Rectal smooth muscle tissue (tissue), 1 donor: ENCODE results near the gene VRK3.

Source experiments
- H3K27ac ChIP-seq: one replicate; pipeline ENCODE4 v1.7.0; 2013; ENCODE audit warnings: low read depth, low read length, inconsistent platforms
- H3K27me3 ChIP-seq: one replicate; pipeline ENCODE4 v1.7.0; 2013; ENCODE audit warnings: low read length; ENCODE audit not compliant: control insufficient read depth, insufficient read depth
- H3K36me3 ChIP-seq: one replicate; pipeline ENCODE4 v1.7.0; 2013; ENCODE audit warnings: low read length; ENCODE audit not compliant: control insufficient read depth, insufficient read depth
- H3K4me1 ChIP-seq: one replicate; pipeline ENCODE4 v1.7.0; 2013; ENCODE audit warnings: low read length; ENCODE audit not compliant: control insufficient read depth, insufficient read depth
- H3K4me3 ChIP-seq: one replicate; pipeline ENCODE4 v1.7.0; 2013; ENCODE audit warnings: low read length
- H3K9ac ChIP-seq: one replicate; pipeline ENCODE4 v1.7.0; 2013; ENCODE audit warnings: low read length

The VRK3 gene

GRCh38 chr19:50025794-50026549, 800 bp upstream of the VRK3 start, which contains the start of gene ZNF473:
TSS of gene ZNF473 (plus strand) at chr19:50026005. CDS start at chr19:50031083, 5,078 bp downstream.
- H3K27ac ChIP-seq, result peak within 1 kb of the TSS; percentile 95
- H3K4me1 ChIP-seq, result peaks cover 5% of the 10 kb centered on the region
- peaks cover under 1% of the 10 kb centered on the region for H3K36me3 ChIP-seq
- H3K27me3 ChIP-seq, result no peaks in the 10 kb centered on the region
- H3K4me3 ChIP-seq, result peak within 1 kb of the TSS; percentile 99
- H3K9ac ChIP-seq, result peak within 1 kb of the TSS; percentile 99

GRCh38 chr19:50024719-50025021, 502 bp downstream of the VRK3 start:
- H3K27ac ChIP-seq, result peak overlapping the region; percentile 95
- H3K4me3 ChIP-seq, result peak overlapping the region; percentile 97
- H3K9ac ChIP-seq, result peak overlapping the region; percentile 99
- H3K36me3 ChIP-seq, result peaks cover 6% of the 10 kb centered on the region
- H3K4me1 ChIP-seq, result peaks cover 5% of the 10 kb centered on the region
- no peaks in the 10 kb centered on the region for H3K27me3 ChIP-seq

GRCh38 chr19:50022823-50023222, 2.3 kb downstream of the VRK3 start:
- peaks cover 6% of the 10 kb centered on the region for H3K36me3 ChIP-seq
- no peak overlapping the region for H3K27ac ChIP-seq
- H3K4me3 ChIP-seq, result no peak overlapping the region
- no peak overlapping the region for H3K9ac ChIP-seq
- peaks cover 5% of the 10 kb centered on the region for H3K4me1 ChIP-seq
- no peaks in the 10 kb centered on the region for H3K27me3 ChIP-seq

GRCh38 chr19:50020481-50020880, 4.7 kb downstream of the VRK3 start:
- peaks cover 5% of the 10 kb centered on the region for H3K4me1 ChIP-seq
- no peak overlapping the region for H3K9ac ChIP-seq
- no peaks in the 10 kb centered on the region for H3K27me3 ChIP-seq
- no peak overlapping the region for H3K27ac ChIP-seq
- H3K36me3 ChIP-seq, result peaks cover 17% of the 10 kb centered on the region
- H3K4me3 ChIP-seq, result no peak overlapping the region

- peaks cover 31% of the 10 kb centered on the region for H3K36me3 ChIP-seq
- H3K9ac ChIP-seq, result no peak overlapping the region
Measured at GRCh38 chr19:50016225-50016807, 8.9 kb downstream of the VRK3 start.

GRCh38 chr19:50008532-50008931, 16.6 kb downstream of the VRK3 start:
- Histone ChIP-seq H3K36me3 (peaks cover 31% of the 10 kb centered on the region), H3K27me3 (no peaks in the 10 kb centered on the region), H3K4me3 (no peak overlapping the region), H3K27ac (no peak overlapping the region), H3K4me1 (peaks cover 4% of the 10 kb centered on the region), H3K9ac (no peak overlapping the region)

More at GRCh38 chr19:50016225-50016807, 8.9 kb downstream of the VRK3 start:
- Histone ChIP-seq H3K27ac (no peak overlapping the region), H3K4me1 (no peaks in the 10 kb centered on the region), H3K27me3 (no peaks in the 10 kb centered on the region), H3K4me3 (no peak overlapping the region)

- Histone ChIP-seq H3K27me3 (no peaks in the 10 kb centered on the region), H3K27ac (no peak overlapping the region), H3K4me3 (no peak overlapping the region), H3K36me3 (peaks cover 32% of the 10 kb centered on the region), H3K4me1 (peaks cover 4% of the 10 kb centered on the region), H3K9ac (no peak overlapping the region)
Measured at GRCh38 chr19:50007947-50008346, 17.2 kb downstream of the VRK3 start.

- Histone ChIP-seq H3K9ac (no peak overlapping the region), H3K4me3 (no peak overlapping the region), H3K27me3 (no peaks in the 10 kb centered on the region), H3K36me3 (peaks cover 35% of the 10 kb centered on the region), H3K4me1 (peaks cover 4% of the 10 kb centered on the region), H3K27ac (no peak overlapping the region)
Measured at GRCh38 chr19:50007170-50007569, 18.0 kb downstream of the VRK3 start.

- H3K36me3 ChIP-seq, result peaks cover 46% of the 10 kb centered on the region
- H3K4me1 ChIP-seq, result peaks cover 4% of the 10 kb centered on the region
- H3K9ac ChIP-seq, result no peak overlapping the region
- no peak overlapping the region for H3K27ac ChIP-seq
- H3K27me3 ChIP-seq, result no peaks in the 10 kb centered on the region
- no peak overlapping the region for H3K4me3 ChIP-seq
Measured at GRCh38 chr19:50005428-50005827, 19.7 kb downstream of the VRK3 start.

GRCh38 chr19:50003810-50004419, 21.3 kb downstream of the VRK3 start:
- Histone ChIP-seq H3K27me3 (no peaks in the 10 kb centered on the region), H3K27ac (peak overlapping the region; percentile 73), H3K36me3 (peaks cover 51% of the 10 kb centered on the region), H3K4me3 (no peak overlapping the region), H3K9ac (no peak overlapping the region), H3K4me1 (peaks cover 4% of the 10 kb centered on the region)

- Histone ChIP-seq H3K4me1 (peaks cover 4% of the 10 kb centered on the region), H3K27me3 (no peaks in the 10 kb centered on the region), H3K36me3 (peaks cover 51% of the 10 kb centered on the region), H3K4me3 (no peak overlapping the region), H3K9ac (no peak overlapping the region), H3K27ac (no peak overlapping the region)
Measured at GRCh38 chr19:50003254-50003788, 21.9 kb downstream of the VRK3 start.

- peaks cover 51% of the 10 kb centered on the region for H3K36me3 ChIP-seq
- no peaks in the 10 kb centered on the region for H3K27me3 ChIP-seq
- no peak overlapping the region for H3K4me3 ChIP-seq
- peaks cover 4% of the 10 kb centered on the region for H3K4me1 ChIP-seq
- H3K9ac ChIP-seq, result no peak overlapping the region
- no peak overlapping the region for H3K27ac ChIP-seq
Measured at GRCh38 chr19:50002386-50002960, 22.7 kb downstream of the VRK3 start.
